NCI-H524 treated with DMSO at 0.1 percent for 48 hours (cell line): ENCODE results near the gene SEPTIN7.
A peak's percentile ranks its signal among the peaks of the same experiment; 100 is the strongest.

Source experiments
- DNase-seq: peaks from one replicate; lab custom pipeline; 2025; lab: John Stamatoyannopoulos, UW

The SEPTIN7 gene

DNA sequence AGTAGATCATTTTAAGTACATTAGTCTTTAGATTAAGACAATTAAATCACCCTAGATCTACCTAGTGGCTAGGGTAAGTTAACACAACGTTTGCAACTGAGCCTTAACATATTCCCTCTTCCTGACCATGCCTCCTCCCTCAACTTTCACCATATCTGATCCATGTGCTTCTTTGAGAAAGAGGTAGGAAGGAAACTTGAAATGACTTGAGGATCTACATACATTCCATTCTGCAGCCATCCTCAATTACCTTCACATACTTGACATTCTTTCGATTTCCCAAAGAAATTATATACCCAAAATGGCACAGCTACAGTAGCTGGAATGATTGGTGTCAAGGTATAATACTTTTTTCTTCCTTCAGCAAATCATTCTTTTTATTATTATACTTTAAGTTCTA, 12.9 kb upstream of the SEPTIN7 start:
- no peak for DNase-seq

DNA sequence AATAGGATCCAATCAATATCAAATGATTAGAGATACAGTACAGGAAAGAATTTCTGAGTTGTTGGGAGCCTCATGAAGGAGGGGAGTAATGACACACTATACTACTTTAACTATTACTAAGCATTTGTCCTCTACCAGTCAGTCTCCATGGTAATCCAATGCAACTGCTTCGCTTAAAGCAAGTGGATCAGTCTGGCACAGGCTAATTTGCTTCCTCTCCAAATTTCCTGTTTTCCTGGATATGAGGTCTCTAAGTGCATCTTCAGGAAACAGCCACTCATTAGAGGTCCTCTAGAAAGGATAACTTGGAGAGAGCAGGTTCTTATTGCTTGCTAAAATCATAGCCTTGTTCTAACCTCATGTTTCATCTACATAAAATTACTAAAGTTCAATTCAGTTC, 8.4 kb upstream of the SEPTIN7 start:
- no peak for DNase-seq

DNA sequence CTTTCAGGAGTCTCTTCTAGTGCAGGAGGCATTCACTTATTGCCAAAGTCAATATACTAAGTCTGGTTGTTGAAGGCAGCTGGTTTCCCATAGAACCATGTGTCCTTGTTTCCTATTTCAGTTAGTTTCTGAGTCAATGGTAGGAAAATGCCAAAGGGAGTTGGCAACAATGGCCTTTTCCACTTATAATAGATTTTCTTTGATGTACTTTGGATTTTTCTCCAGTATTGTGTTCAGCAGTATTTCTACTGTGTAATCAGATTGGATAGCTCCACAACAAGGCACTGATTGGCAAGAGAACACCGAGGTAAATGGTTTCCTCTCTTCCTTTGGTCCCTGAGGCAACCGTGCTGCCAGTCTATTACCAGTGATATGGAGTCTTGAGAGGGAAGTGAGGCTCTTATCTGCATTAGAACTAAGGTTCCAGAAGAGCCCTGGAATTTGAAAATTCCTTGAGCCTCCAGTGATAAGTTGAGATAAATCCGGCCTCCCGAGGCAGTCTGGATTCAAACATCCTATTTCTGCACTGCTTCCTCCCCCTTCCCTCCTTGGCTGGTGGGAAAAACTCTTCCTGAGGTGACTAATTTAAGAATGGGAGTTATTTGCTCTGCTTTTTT, 7.9 kb upstream of the SEPTIN7 start:
- no peak for DNase-seq

- DNase-seq = no peak
Measured at GRCh38 chr7:35797311-35797710, 3.5 kb upstream of the SEPTIN7 start.

DNA sequence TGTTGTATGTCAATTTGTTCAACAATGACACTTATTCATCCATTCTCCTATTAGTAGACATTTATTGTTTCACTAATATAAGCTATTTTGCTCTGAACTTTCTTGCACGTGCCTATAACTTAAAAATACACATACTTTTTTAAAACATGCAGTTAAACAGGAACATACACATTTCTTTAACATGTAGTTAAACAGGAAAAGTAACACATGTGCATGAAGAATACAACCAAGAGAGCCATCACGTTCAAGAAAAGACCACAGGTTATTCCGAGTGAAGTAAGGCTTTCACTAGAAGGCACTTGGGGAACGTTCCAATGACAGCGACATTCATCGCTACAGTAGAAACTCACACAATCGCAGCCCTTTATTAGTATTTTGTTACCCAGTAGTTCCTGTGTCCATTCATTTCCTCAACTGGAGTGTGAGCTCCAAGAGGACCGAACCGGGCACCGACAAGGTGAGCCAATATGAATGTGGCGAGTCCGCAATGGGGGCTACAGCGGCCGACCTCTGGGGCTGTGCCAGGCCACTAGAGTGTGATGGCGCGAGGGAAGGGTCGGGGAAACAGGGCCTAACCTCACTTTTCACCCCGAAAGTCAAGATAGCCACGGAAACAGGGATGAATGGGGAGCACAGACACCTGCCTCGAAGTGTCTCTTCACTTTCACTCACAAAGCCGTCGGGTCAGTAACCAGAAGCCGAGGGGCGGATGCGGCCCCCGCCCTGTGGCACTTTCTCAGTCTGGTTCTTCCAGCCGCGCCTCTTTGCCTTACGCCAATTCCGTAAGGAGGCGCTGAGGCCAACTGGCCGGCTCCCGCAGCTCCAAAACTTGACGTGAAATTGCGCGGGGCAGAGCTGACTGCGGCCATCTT, 775 bp upstream of the SEPTIN7 start:
- DNase-seq = peak; percentile 65

GRCh38 chr7:35801392-35802101, 690 bp downstream of the SEPTIN7 start:
- DNase-seq = peak; percentile 35

GRCh38 chr7:35802102-35802466, 1.2 kb downstream of the SEPTIN7 start:
- DNase-seq = no peak

DNA sequence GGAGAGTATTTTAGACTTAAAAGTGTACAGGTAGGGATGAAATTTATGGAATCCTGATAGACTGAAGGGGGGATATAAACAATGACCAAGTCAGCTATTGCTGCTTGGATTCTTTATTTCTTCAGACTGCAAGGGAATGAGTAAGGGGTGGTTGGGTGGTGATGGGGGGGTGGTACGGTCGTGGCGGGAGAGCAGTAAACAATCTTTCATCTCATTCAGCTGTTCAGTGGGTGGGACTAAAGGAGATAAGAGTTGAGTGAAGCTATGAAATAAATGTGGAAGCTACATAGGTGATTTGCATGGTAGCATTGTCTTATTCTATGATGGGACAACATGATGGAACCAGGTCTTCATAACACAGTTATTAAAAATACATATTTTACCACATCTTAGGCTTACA, 1.8 kb downstream of the SEPTIN7 start:
- no peak for DNase-seq

- no peak for DNase-seq
Measured at GRCh38 chr7:35804231-35804970, 3.5 kb downstream of the SEPTIN7 start.

DNA sequence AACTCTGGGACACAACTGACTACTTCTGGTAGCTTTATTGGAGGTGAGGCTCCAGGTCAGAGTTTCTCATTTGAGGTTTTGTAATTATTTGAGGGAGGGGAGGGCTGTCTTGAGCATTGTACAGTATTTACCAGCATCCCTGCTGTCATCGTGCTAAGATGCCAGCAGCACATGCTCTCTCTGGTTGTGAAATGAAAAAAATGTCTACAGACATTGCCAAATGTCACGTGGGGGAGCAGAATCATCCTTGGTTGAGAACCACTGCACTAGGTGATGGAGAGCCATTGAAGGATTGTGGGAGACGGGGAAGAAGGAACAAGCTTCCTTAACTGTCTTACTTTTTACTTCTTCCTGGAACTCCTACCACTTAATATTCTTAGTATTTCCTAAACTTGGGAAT, 5.0 kb downstream of the SEPTIN7 start:
- no peak for DNase-seq

GRCh38 chr7:35816514-35816913, 15.7 kb downstream of the SEPTIN7 start:
- DNase-seq = no peak

DNA sequence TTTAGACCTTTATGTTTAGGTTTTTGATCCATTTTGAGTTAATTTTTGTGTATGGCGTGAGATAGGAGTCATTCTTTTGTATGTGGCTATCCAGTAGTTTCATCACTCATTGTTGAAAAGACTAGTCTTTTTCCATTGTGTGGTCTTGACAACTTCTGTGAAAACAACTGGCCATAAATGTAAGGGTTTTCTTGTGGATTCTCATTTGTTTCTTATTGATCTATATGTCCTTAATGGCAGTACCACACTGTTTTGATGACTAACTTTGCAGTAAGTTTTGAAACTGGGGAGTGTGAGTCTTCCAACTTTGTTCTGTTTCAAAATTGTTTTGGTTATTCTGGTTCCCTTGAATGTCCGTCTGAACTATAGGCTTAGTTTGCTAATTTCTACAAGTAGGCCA, 16.3 kb downstream of the SEPTIN7 start:
- DNase-seq = no peak

DNA sequence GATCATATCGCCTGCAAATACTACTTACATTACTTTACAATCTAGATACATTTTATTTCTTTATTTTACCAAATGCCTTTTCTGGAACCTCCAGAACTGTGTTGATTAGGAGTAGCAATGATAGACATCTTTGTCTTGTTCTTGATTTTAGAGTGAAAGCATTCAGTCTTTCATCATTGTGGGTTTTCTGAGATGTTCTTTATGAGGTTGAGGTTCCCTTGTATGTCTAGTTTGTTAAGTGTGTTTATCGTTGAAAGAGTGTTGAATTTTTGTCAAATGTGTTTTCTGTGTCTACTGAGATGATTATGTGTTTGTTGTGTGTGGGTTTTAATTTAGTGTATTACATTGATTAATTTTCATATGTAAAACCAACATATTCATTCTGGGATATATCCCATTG, 17.1 kb downstream of the SEPTIN7 start:
- no peak for DNase-seq

DNA sequence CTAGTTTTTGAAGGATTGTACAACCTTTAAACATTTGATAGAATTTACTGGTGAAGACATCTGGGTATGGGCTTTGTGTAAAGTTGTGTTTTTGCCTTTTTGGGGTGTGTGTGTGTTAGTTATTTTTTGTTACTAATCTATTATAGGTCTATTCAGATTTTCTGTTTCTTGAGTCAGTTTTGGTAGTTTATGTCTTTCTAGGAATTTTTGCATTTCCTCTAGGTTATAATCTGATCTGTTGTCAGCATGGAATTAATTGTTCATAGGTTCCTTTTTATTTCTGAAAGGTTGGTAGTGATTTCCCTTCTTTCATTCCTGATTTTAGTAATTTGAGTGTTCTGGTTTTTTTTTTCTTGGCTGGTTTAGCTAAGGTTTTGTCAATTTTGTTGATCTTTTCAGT, 17.7 kb downstream of the SEPTIN7 start:
- DNase-seq = no peak

DNA sequence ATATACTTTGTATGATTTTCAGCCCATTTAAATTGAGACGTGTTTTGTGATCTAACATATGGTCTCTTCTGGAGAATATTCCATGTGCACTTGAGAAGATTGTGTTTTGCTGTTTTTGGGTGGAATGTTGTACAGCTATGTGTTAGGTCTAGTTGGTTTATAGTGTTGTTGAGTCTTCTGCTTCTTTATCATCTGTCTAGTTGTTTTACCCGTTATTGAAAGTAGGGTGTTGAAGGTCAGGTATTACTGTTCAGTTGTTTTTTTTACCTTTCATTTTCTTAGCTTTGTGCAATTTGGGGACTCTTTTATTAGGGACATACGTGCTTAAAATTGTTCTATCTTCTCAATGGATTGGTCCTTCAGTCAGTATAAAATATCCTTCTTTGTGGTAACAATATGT, 18.5 kb downstream of the SEPTIN7 start:
- no peak for DNase-seq

GRCh38 chr7:35819954-35820703, 19.3 kb downstream of the SEPTIN7 start:
- DNase-seq = no peak

- no peak for DNase-seq
Measured at GRCh38 chr7:35820858-35821257, 20.0 kb downstream of the SEPTIN7 start.

DNA sequence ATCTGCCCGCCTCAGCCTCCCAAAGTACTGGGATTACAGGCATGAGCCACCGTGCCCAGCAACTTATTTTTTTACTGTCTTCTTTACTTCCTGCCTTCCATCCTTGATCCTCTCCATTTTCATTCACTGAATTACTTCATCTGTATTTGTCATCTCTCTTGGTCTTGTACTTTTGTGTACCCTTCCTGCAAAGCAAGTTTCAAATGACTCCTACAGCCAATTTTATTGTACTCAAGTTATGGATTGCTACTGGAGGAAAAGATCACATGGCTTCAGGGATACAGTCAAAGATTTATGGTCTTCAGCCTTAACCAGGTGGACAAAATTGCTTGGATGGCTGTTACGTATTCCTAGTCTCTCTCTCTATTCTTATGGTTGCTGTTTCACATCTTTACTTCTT, 22.6 kb downstream of the SEPTIN7 start:
- no peak for DNase-seq

DNA sequence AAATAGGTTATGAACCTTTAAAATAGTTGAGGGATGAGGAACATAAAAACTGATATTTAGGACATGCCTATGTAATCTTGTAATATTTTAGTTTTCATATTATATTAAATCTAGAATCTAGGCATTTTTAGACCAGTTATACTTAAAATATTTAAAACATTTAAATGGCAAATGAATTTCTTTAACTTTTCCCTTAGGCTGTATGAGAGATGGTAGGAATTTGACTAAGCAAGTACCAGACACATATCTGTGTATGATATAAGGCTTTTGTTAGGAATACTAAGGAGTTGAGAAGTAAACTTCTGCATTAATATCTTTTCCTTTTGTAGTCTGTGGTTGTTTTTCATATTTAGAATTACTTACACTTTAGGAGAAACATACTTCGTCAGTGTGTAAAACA, 25.1 kb downstream of the SEPTIN7 start:
- no peak for DNase-seq

- no peak for DNase-seq
Measured at GRCh38 chr7:35826751-35827150, 25.9 kb downstream of the SEPTIN7 start.

DNA sequence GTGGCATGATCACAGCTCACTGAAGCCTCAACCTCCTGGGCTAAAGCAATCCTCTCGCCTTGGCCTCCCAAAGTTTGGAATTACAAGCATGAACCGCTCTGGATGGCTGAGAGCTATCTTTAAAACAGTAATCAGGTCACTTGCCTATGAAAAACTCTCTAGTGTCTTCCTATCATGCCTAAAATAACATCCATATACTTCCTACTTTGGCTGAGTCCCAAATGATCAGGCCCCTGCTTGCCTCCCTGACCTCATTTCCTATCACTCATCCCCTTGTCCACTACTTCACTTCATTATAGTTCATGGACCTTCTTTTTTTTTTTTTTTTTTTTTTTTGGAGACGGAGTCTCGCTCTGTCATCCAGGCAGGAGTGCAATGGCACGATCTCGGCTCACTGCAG, 28.0 kb downstream of the SEPTIN7 start:
- DNase-seq = no peak

GRCh38 chr7:35831208-35831607, 30.4 kb downstream of the SEPTIN7 start:
- DNase-seq = no peak
